C4-2B (cell line): Measurements from ENCODE around the gene PRELID1.

Experiments
- H3K27ac ChIP-seq: fragments of 450-650 bp; 2 replicates; pipeline ENCODE4 v1.5.1; 2017
- CTCF ChIP-seq: fragments of 450-650 bp; conservative IDR thresholded peaks from 2 replicates; pipeline ENCODE4 v1.5.1; 2017; ENCODE audit warnings: mild to moderate bottlenecking
- ZFX ChIP-seq: fragments of 450-650 bp; IDR thresholded peaks from 2 replicates; pipeline ENCODE4 v1.6.1; 2017

Gene PRELID1

GRCh38 chr5:177269232-177269895 lies 34.2 kb upstream of the PRELID1 start:
- H3K27ac ChIP-seq, result no peak overlapping the region

DNA sequence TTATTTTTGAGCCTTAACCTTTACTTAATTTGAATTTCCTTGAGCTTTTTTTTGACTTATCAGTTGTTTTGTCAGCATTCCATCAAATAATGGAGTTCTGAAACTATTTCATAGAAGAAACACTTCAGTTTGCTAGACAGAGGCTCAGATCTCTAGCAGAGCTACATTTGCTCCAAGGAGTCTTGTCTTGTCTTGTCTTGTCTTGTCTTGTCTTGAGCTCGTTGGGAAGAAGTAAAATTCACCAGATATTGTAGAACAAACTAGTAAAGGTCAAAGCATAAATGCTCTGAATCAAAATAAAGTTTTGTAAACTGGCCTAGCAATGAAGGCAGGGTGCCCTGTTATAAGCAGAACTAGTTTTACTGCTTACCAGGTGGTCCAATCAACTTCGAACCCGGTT lies 33.6 kb upstream of the PRELID1 start:
- H3K27ac ChIP-seq, result no peak overlapping the region
- TF ChIP-seq ZFX (no peak), CTCF (no peak)

More at GRCh38 chr5:177269232-177269895, 34.2 kb upstream of the PRELID1 start:
- TF ChIP-seq ZFX (no peak), CTCF (no peak)

DNA sequence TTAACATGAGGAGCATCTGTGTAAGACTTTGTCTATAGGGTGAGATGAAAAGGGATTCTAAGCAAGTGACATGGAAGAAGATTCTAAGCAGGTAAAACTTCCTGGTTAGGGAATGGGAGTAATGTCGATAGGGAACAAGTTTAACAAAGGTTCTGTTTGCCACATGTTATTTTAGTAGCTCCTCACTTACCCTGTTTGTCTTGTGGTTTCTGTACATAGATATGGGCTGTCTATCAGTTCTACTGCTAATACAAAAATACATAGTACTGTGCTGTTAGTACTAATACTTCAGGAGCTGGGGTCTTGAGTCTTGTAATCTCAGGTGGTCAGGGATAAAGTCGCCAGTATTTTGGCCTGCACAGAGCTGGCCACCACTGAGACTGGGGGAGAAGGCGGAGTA lies 32.9 kb upstream of the PRELID1 start:
- H3K27ac ChIP-seq, result no peak overlapping the region
- no peak for TF ChIP-seq ZFX
- TF ChIP-seq CTCF, result no peak

DNA sequence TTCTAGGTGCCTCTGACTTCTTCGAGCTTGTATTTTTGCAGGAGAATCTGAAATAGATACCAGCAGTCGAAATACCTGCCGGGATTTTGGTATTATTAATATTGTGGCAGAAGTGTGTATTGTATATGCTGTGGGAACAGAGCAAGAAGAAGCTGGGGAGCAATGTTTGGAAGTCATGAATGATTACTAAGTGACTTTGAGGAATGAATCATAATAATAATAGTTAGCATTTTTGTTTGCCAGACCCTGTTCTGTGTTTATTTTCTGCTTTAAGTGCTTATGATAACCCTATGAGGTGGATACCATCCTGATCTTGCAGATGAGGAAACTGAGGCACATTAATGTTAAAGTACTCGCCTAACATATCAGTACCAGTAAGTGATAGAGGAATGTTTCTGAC lies 32.5 kb upstream of the PRELID1 start:
- no peak overlapping the region for H3K27ac ChIP-seq
- TF ChIP-seq ZFX (no peak), CTCF (no peak)

GRCh38 chr5:177275883-177276282 lies 27.7 kb upstream of the PRELID1 start:
- TF ChIP-seq ZFX (no peak), CTCF (no peak)
- no peak overlapping the region for H3K27ac ChIP-seq

- H3K27ac ChIP-seq, result no peak overlapping the region
- TF ChIP-seq ZFX, result no peak
These were observed 26.7 kb upstream of the PRELID1 start for GRCh38 chr5:177276886-177277285.

GRCh38 chr5:177288191-177288590 lies 15.4 kb upstream of the PRELID1 start:
- H3K27ac ChIP-seq, result no peak overlapping the region
- TF ChIP-seq ZFX, result no peak
- TF ChIP-seq CTCF, result no peak

- no peak overlapping the region for H3K27ac ChIP-seq
- TF ChIP-seq ZFX (no peak), CTCF (no peak)
These were observed 12.6 kb upstream of the PRELID1 start for GRCh38 chr5:177290816-177291596.
